ENCODE results near the gene RELN. TPM values are rescaled to one million over a fixed set of nuclear protein-coding genes. Genes with fewer than 3 reads are reported as not detected.

The RELN gene
- total and polyA plus RNA-seq, 10 of the 15 experiments (the other 5 are each of a cell fraction or from before 2014, with no cell fraction given) = 0.11 to 0.21 TPM; not detected in 8

GRCh38 chr7:103855671-103856070 lies 133.8 kb downstream of the RELN start:
- ChIA-PET POLR2A (no interaction called here), CTCF (no interaction called here), RAD21 (ENCODE audit: unreplicated experiment) (no interaction called here), SMC1A (ENCODE audit: uncharacterized antibody, unreplicated experiment) (no interaction called here)
- H3K27ac ChIP-seq (ENCODE audit: control insufficient read depth, insufficient read depth) = no peak overlapping the region
- H3K9me3 ChIP-seq (replicated peaks; ENCODE audit: control insufficient read depth, insufficient read depth, low read length) = no peaks in the 10 kb centered on the region
- TF ChIP-seq MTA3 (IDR thresholded peaks at IDR 0.05; ENCODE audit: borderline replicate concordance, low read length) (no peak), NRF1 (conservative IDR thresholded peaks at IDR 0.05; ENCODE audit: low read depth, low read length) (no peak), CHD2 (IDR thresholded peaks at IDR 0.05; ENCODE audit: borderline replicate concordance, low read depth, low read length) (no peak)
- TF ChIP-seq, protein P1, sequence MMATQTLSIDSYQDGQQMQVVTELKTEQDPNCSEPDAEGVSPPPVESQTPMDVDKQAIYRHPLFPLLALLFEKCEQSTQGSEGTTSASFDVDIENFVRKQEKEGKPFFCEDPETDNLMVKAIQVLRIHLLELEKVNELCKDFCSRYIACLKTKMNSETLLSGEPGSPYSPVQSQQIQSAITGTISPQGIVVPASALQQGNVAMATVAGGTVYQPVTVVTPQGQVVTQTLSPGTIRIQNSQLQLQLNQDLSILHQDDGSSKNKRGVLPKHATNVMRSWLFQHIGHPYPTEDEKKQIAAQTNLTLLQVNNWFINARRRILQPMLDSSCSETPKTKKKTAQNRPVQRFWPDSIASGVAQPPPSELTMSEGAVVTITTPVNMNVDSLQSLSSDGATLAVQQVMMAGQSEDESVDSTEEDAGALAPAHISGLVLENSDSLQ (IDR thresholded peaks at IDR 0.05) = no peak
- no peaks in the 10 kb centered on the region for H3K27me3 ChIP-seq (replicated peaks in 1 of 2; ENCODE audit: control insufficient read depth in 2 of 2, insufficient read depth in 2 of 2, low read length in 1 of 2)
- in situ Hi-C loops (cut with MboI) = no loop called here
- H4K20me1 ChIP-seq (ENCODE audit: control insufficient read depth, insufficient read depth) = no peaks in the 10 kb centered on the region
- no peaks in the 10 kb centered on the region for H3K36me3 ChIP-seq (ENCODE audit: control insufficient read depth in 2 of 2, insufficient read depth in 2 of 2, low read length in 1 of 2)
- ATAC-seq (no peak), FAIRE-seq (no peak), DNase-seq (ENCODE audit: low read depth, low spot score) (no peak)
- H3K4me3 ChIP-seq = no peak overlapping the region
- BruUV-seq (replicated peaks) = no TSS peak
- intact Hi-C loops (cut with micrococcal nuclease; ENCODE audit: unreplicated experiment) = no loop called here
- H3K4me1 ChIP-seq (ENCODE audit: control insufficient read depth, insufficient read depth, low read length) = no peaks in the 10 kb centered on the region
- no peak overlapping the region for H3K9ac ChIP-seq (ENCODE audit: control insufficient read depth, insufficient read depth, low read length)
- no peak overlapping the region for H3K4me2 ChIP-seq (ENCODE audit: control insufficient read depth, insufficient read depth)
- H2AFZ ChIP-seq (ENCODE audit: control insufficient read depth, low read depth, low read length) = no peak overlapping the region
- H3K79me2 ChIP-seq (ENCODE audit: control insufficient read depth, insufficient read depth, low read length) = no peaks in the 10 kb centered on the region

- H4K20me1 ChIP-seq (ENCODE audit: control insufficient read depth, insufficient read depth) = no peaks in the 10 kb centered on the region
- ATAC-seq = no peak
- H3K9ac ChIP-seq (ENCODE audit: control insufficient read depth, insufficient read depth, low read length) = no peak overlapping the region
- DNase-seq (ENCODE audit: low read depth, low spot score) = no peak
- ChIA-PET SMC1A (ENCODE audit: uncharacterized antibody, unreplicated experiment) (no interaction called here), POLR2A (no interaction called here), CTCF (no interaction called here), RAD21 (ENCODE audit: unreplicated experiment) (no interaction called here)
- WGBS (ENCODE audit: insufficient coverage, insufficient replicate concordance, low lambda C conversion rate, missing lambda C conversion rate) = 18% methylated on average over 3 of the region's 3 CpGs
- no peaks in the 10 kb centered on the region for H3K27me3 ChIP-seq (replicated peaks in 1 of 2; ENCODE audit: control insufficient read depth in 2 of 2, insufficient read depth in 2 of 2, low read length in 1 of 2)
- BruUV-seq (replicated peaks) = no TSS peak
- H3K4me3 ChIP-seq = no peak overlapping the region
- TF ChIP-seq, protein P2, sequence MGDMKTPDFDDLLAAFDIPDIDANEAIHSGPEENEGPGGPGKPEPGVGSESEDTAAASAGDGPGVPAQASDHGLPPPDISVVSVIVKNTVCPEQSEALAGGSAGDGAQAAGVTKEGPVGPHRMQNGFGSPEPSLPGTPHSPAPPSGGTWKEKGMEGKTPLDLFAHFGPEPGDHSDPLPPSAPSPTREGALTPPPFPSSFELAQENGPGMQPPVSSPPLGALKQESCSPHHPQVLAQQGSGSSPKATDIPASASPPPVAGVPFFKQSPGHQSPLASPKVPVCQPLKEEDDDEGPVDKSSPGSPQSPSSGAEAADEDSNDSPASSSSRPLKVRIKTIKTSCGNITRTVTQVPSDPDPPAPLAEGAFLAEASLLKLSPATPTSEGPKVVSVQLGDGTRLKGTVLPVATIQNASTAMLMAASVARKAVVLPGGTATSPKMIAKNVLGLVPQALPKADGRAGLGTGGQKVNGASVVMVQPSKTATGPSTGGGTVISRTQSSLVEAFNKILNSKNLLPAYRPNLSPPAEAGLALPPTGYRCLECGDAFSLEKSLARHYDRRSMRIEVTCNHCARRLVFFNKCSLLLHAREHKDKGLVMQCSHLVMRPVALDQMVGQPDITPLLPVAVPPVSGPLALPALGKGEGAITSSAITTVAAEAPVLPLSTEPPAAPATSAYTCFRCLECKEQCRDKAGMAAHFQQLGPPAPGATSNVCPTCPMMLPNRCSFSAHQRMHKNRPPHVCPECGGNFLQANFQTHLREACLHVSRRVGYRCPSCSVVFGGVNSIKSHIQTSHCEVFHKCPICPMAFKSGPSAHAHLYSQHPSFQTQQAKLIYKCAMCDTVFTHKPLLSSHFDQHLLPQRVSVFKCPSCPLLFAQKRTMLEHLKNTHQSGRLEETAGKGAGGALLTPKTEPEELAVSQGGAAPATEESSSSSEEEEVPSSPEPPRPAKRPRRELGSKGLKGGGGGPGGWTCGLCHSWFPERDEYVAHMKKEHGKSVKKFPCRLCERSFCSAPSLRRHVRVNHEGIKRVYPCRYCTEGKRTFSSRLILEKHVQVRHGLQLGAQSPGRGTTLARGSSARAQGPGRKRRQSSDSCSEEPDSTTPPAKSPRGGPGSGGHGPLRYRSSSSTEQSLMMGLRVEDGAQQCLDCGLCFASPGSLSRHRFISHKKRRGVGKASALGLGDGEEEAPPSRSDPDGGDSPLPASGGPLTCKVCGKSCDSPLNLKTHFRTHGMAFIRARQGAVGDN (IDR thresholded peaks at IDR 0.05) = no peak
- TF ChIP-seq TCF3 (IDR thresholded peaks at IDR 0.05; ENCODE audit: borderline replicate concordance, insufficient read depth, low read depth, low read length) = no peak
- no peaks in the 10 kb centered on the region for H3K4me1 ChIP-seq (ENCODE audit: control insufficient read depth, insufficient read depth, low read length)
- no peaks in the 10 kb centered on the region for H3K79me2 ChIP-seq (ENCODE audit: control insufficient read depth, insufficient read depth, low read length)
- no peaks in the 10 kb centered on the region for H3K36me3 ChIP-seq (ENCODE audit: control insufficient read depth in 2 of 2, insufficient read depth in 2 of 2, low read length in 1 of 2)
- intact Hi-C loops (cut with micrococcal nuclease; ENCODE audit: unreplicated experiment) = no loop called here
- no peak overlapping the region for H3K4me2 ChIP-seq (ENCODE audit: control insufficient read depth, insufficient read depth)
- no peaks in the 10 kb centered on the region for H3K9me3 ChIP-seq (replicated peaks; ENCODE audit: control insufficient read depth, insufficient read depth, low read length)
- no peak for FAIRE-seq
- H3K27ac ChIP-seq (ENCODE audit: control insufficient read depth, insufficient read depth) = no peak overlapping the region
- no peak overlapping the region for H2AFZ ChIP-seq (ENCODE audit: control insufficient read depth, low read depth, low read length)
- in situ Hi-C loops (cut with MboI) = no loop called here
Observed at GRCh38 chr7:103854611-103855010, 134.8 kb downstream of the RELN start.

Measured in GM12878 (cell line).